ENCODE results near the gene AP3B1. TPM values are rescaled to one million over a fixed set of nuclear protein-coding genes. Genes with fewer than 3 reads are reported as not detected.

The AP3B1 gene
- total and polyA plus RNA-seq, 2 donors (not counting 3 experiments of a cell fraction or from before 2014, with no cell fraction given): 31.6 to 46.7 TPM

DNA sequence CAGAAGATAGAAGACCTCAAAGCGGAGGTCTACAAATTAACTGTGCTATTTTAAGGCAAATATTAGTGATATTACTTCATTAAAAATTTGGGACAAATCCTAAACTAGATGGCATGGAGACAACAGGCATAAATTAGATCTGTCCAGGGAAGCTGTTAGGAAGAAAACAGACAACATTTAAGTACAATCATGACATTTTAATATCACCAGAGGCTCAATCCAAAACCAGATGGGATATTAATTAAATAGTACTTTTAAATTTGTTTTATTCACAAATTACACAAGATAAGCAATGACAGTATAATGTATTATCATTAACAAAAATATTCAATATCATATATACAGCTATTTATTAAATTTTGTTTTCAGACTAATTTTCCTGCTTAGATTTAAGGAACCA, 161.1 kb downstream of the AP3B1 start:
- DNase-seq (ENCODE audit: low read depth, low spot score) (no peak), FAIRE-seq (no peak)
- no peak overlapping the region for H3K4me2 ChIP-seq (ENCODE audit: insufficient read depth, low read length)
- H3K27ac ChIP-seq (ENCODE audit: insufficient read depth, low read depth, low read length): no peak overlapping the region
- BruUV-seq (replicated peaks): no TSS peak
- no peak overlapping the region for H2AFZ ChIP-seq (ENCODE audit: low read depth, low read length)
- dilution Hi-C loops (cut with MboI; ENCODE audit: extremely low pct_ligation_motif_present, low sequenced_read_pairs): no loop called here
- H3K27me3 ChIP-seq (ENCODE audit: control insufficient read depth in 2 of 2, insufficient read depth in 2 of 2, low read length in 2 of 2): no peaks in the 10 kb centered on the region
- CTCF ChIA-PET: no interaction called here
- H4K20me1 ChIP-seq (replicated peaks; ENCODE audit: control insufficient read depth, extremely low read depth, insufficient read depth, low read length): no peaks in the 10 kb centered on the region
- TF ChIP-seq EZH2 (IDR thresholded peaks at IDR 0.05; ENCODE audit: borderline replicate concordance, low read depth, low read length, severe bottlenecking): no peak
- no peak overlapping the region for H3K9ac ChIP-seq (replicated peaks; ENCODE audit: extremely low read depth, insufficient read depth, low read length)
- intact Hi-C loops (cut with micrococcal nuclease): no loop called here
- no peaks in the 10 kb centered on the region for H3K36me3 ChIP-seq (ENCODE audit: control insufficient read depth in 2 of 2, extremely low read depth in 1 of 2, insufficient read depth in 2 of 2, low read length in 2 of 2)
- H3K4me1 ChIP-seq (ENCODE audit: control insufficient read depth, extremely low read depth, insufficient read depth, low read length): no peaks in the 10 kb centered on the region
- no peak overlapping the region for H3K4me3 ChIP-seq (replicated peaks in 1 of 3; ENCODE audit: insufficient read depth in 1 of 3, low read depth in 1 of 3, low read length in 3 of 3)
- POLR2A ChIA-PET: no interaction called here
- H3K9me1 ChIP-seq (replicated peaks; ENCODE audit: control insufficient read depth, extremely low read depth, insufficient read depth, low read length): no peaks in the 10 kb centered on the region
- H3K79me2 ChIP-seq (ENCODE audit: control insufficient read depth, insufficient read depth, low read length): no peaks in the 10 kb centered on the region
- H3K9me3 ChIP-seq (replicated peaks; ENCODE audit: control insufficient read depth, insufficient read depth, low read length): no peaks in the 10 kb centered on the region

DNA sequence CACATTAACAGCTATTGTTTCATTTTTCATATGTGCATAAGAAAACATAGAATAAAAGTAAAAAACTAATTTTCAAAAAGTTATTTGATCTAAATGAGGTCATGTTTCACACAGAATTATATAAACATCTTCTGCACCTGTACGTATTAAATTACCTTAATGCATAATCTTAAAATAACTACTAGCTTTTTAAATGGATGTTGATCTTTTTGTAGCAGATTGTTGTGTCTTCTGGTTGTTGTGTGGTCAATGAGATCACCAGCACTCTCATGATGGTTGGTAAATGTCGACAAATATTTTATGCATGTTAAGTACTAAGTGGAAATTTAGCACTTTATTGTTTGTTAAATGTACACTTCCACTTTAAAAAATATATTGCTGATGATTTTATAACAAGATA, 162.0 kb downstream of the AP3B1 start:
- BruUV-seq (replicated peaks): no TSS peak
- CTCF ChIA-PET: interaction anchor here (0.9 kb wide), 1 partner anchor 9 kb away, joined by 4 read pairs; no protein-coding TSS in a partner anchor
- no peaks in the 10 kb centered on the region for H3K79me2 ChIP-seq (ENCODE audit: control insufficient read depth, insufficient read depth, low read length)
- H4K20me1 ChIP-seq (replicated peaks; ENCODE audit: control insufficient read depth, extremely low read depth, insufficient read depth, low read length): no peaks in the 10 kb centered on the region
- TF ChIP-seq FOS (IDR thresholded peaks at IDR 0.05; ENCODE audit: borderline replicate concordance, insufficient read depth, low read length): no peak
- TF ChIP-seq, protein P1, sequence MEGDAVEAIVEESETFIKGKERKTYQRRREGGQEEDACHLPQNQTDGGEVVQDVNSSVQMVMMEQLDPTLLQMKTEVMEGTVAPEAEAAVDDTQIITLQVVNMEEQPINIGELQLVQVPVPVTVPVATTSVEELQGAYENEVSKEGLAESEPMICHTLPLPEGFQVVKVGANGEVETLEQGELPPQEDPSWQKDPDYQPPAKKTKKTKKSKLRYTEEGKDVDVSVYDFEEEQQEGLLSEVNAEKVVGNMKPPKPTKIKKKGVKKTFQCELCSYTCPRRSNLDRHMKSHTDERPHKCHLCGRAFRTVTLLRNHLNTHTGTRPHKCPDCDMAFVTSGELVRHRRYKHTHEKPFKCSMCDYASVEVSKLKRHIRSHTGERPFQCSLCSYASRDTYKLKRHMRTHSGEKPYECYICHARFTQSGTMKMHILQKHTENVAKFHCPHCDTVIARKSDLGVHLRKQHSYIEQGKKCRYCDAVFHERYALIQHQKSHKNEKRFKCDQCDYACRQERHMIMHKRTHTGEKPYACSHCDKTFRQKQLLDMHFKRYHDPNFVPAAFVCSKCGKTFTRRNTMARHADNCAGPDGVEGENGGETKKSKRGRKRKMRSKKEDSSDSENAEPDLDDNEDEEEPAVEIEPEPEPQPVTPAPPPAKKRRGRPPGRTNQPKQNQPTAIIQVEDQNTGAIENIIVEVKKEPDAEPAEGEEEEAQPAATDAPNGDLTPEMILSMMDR (IDR thresholded peaks at IDR 0.05; ENCODE audit: extremely low read depth in 1 of 2, insufficient read depth in 1 of 2, low read depth in 1 of 2, low read length in 2 of 2): no peak
- TF ChIP-seq, protein P2, sequence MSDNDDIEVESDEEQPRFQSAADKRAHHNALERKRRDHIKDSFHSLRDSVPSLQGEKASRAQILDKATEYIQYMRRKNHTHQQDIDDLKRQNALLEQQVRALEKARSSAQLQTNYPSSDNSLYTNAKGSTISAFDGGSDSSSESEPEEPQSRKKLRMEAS (IDR thresholded peaks at IDR 0.05; ENCODE audit: insufficient read depth, insufficient read length): no peak
- TF ChIP-seq POLR2A (IDR thresholded peaks at IDR 0.05; ENCODE audit: low read depth, low read length): no peak
- no peak for TF ChIP-seq JUN (IDR thresholded peaks at IDR 0.05; ENCODE audit: borderline replicate concordance, insufficient read depth, insufficient read length, low read depth)
- no peak for TF ChIP-seq MYC (IDR thresholded peaks at IDR 0.05; ENCODE audit: low read depth, low read length)
- no peaks in the 10 kb centered on the region for H3K9me1 ChIP-seq (replicated peaks; ENCODE audit: control insufficient read depth, extremely low read depth, insufficient read depth, low read length)
- no peak overlapping the region for H2AFZ ChIP-seq (ENCODE audit: low read depth, low read length)
- no peak overlapping the region for H3K27ac ChIP-seq (ENCODE audit: insufficient read depth, low read depth, low read length)
- H3K4me1 ChIP-seq (ENCODE audit: control insufficient read depth, extremely low read depth, insufficient read depth, low read length): no peaks in the 10 kb centered on the region
- H3K36me3 ChIP-seq (ENCODE audit: control insufficient read depth in 2 of 2, extremely low read depth in 1 of 2, insufficient read depth in 2 of 2, low read length in 2 of 2): no peaks in the 10 kb centered on the region
- dilution Hi-C loops (cut with MboI; ENCODE audit: extremely low pct_ligation_motif_present, low sequenced_read_pairs) (no loop called here), intact Hi-C loops (cut with micrococcal nuclease) (no loop called here)
- no peak overlapping the region for H3K4me3 ChIP-seq (replicated peaks in 1 of 3; ENCODE audit: insufficient read depth in 1 of 3, low read depth in 1 of 3, low read length in 3 of 3)
- POLR2A ChIA-PET: no interaction called here
- DNase-seq (ENCODE audit: low read depth, low spot score) (no peak), FAIRE-seq (no peak)
- no peak overlapping the region for H3K4me2 ChIP-seq (ENCODE audit: insufficient read depth, low read length)
- H3K9me3 ChIP-seq (replicated peaks; ENCODE audit: control insufficient read depth, insufficient read depth, low read length): no peaks in the 10 kb centered on the region
- no peak overlapping the region for H3K9ac ChIP-seq (replicated peaks; ENCODE audit: extremely low read depth, insufficient read depth, low read length)
- H3K27me3 ChIP-seq (ENCODE audit: control insufficient read depth in 2 of 2, insufficient read depth in 2 of 2, low read length in 2 of 2): no peaks in the 10 kb centered on the region

Measured in endothelial cell of umbilical vein (primary cell).